NCI-H1092 (cell line): ENCODE measurements around the gene PGAP1.

ENCODE experiments used
- DNase-seq: peaks from one replicate; lab custom pipeline; 2025; lab: John Stamatoyannopoulos, UW

The PGAP1 gene

GRCh38 chr2:196891136-196891535 lies 35.4 kb downstream of the PGAP1 start:
- DNase-seq, result no peak

- no peak for DNase-seq
Measured at GRCh38 chr2:196887431-196887830, 39.1 kb downstream of the PGAP1 start.

- no peak for DNase-seq
Measured at GRCh38 chr2:196884368-196884767, 42.1 kb downstream of the PGAP1 start.

GRCh38 chr2:196876364-196876763 lies 50.1 kb downstream of the PGAP1 start:
- DNase-seq, result no peak

GRCh38 chr2:196875414-196875813 lies 51.1 kb downstream of the PGAP1 start:
- no peak for DNase-seq

- DNase-seq, result no peak
Measured at GRCh38 chr2:196873511-196873910, 53.0 kb downstream of the PGAP1 start.

- DNase-seq, result no peak
Measured at GRCh38 chr2:196854629-196855028, 71.9 kb downstream of the PGAP1 start.

GRCh38 chr2:196853301-196854087 lies 73.0 kb downstream of the PGAP1 start:
- DNase-seq, result no peak

GRCh38 chr2:196851088-196851487 lies 75.4 kb downstream of the PGAP1 start:
- no peak for DNase-seq

GRCh38 chr2:196849895-196850294 lies 76.6 kb downstream of the PGAP1 start:
- DNase-seq, result no peak

- DNase-seq, result no peak
Measured at GRCh38 chr2:196846295-196846694, 80.2 kb downstream of the PGAP1 start.

GRCh38 chr2:196845371-196845770 lies 81.1 kb downstream of the PGAP1 start:
- DNase-seq, result no peak

GRCh38 chr2:196840171-196840570 lies 86.3 kb downstream of the PGAP1 start:
- no peak for DNase-seq

GRCh38 chr2:196839574-196839973 lies 86.9 kb downstream of the PGAP1 start:
- DNase-seq, result no peak

GRCh38 chr2:196836440-196836839 lies 90.1 kb downstream of the PGAP1 start:
- no peak for DNase-seq

GRCh38 chr2:196830701-196831100 lies 95.8 kb downstream of the PGAP1 start:
- no peak for DNase-seq

GRCh38 chr2:196827356-196827755 lies 99.2 kb downstream of the PGAP1 start:
- no peak for DNase-seq

GRCh38 chr2:196823750-196824522 lies 102.6 kb downstream of the PGAP1 start:
- DNase-seq, result no peak

GRCh38 chr2:196821195-196821594 lies 105.3 kb downstream of the PGAP1 start:
- no peak for DNase-seq

GRCh38 chr2:196809260-196809659 lies 117.2 kb downstream of the PGAP1 start, which contains the start of gene C2orf66:
Gene C2orf66 (minus strand): TSS chr2:196809355. CDS start chr2:196809336, 19 bp downstream.
- DNase-seq, result no peak

GRCh38 chr2:196808083-196808665 lies 118.3 kb downstream of the PGAP1 start:
- DNase-seq, result no peak

- DNase-seq, result no peak
Measured at GRCh38 chr2:196804381-196804780, 122.1 kb downstream of the PGAP1 start.

- no peak for DNase-seq
Measured at GRCh38 chr2:196802401-196802800, 124.1 kb downstream of the PGAP1 start.
